ENCODE results near the gene NAPSA. TPM values are rescaled to one million over a fixed set of nuclear protein-coding genes. Genes with fewer than 3 reads are reported as not detected.

NAPSA gene
- total and polyA plus RNA-seq, 12 donors: 0.22 to 1.1 (median 0.41) TPM; not detected in 8

- intact Hi-C loops (cut with DNase I): no loop called here
- no peak overlapping the region for H3K27ac ChIP-seq
- ATAC-seq (no peak), DNase-seq (no peak)
- TF ChIP-seq CTCF (IDR thresholded peaks at IDR 0.05): no peak
- H3K9me3 ChIP-seq: no peaks in the 10 kb centered on the region
- H3K36me3 ChIP-seq: peaks cover 3 to 60% (median 44%) of the 10 kb centered on the region in 9 donors
- peaks cover 7 to 42% (median 20%) of the 10 kb centered on the region in 9 donors for H3K4me1 ChIP-seq
- no peaks in the 10 kb centered on the region for H3K27me3 ChIP-seq
- H3K4me3 ChIP-seq: no peak overlapping the region
- 94% methylated on average over 36 of the region's 36 CpGs for WGBS, 2 donors
These were observed 12.9 kb upstream of the NAPSA start for GRCh38 chr19:50378169-50378862.

- intact Hi-C loops (cut with DNase I): no loop called here
- ATAC-seq (no peak), DNase-seq (no peak)
- WGBS, 2 donors: 71 to 77% methylated on average over 7 to 9 of the region's 9 CpGs
- TF ChIP-seq CTCF (IDR thresholded peaks at IDR 0.05): no peak
- H3K9me3 ChIP-seq: no peaks in the 10 kb centered on the region
- no peaks in the 10 kb centered on the region for H3K27me3 ChIP-seq
- no peak overlapping the region for H3K4me3 ChIP-seq
- H3K27ac ChIP-seq: peak overlapping the region in 1 of 10 donors; percentile 97
- peaks cover 7 to 42% (median 19%) of the 10 kb centered on the region in 9 donors for H3K4me1 ChIP-seq
- peaks cover 3 to 53% (median 43%) of the 10 kb centered on the region in 9 donors for H3K36me3 ChIP-seq
These were observed 12.1 kb upstream of the NAPSA start for GRCh38 chr19:50377517-50377916.

- no peaks in the 10 kb centered on the region for H3K27me3 ChIP-seq
- 43 to 59% methylated on average over 7 of the region's 7 CpGs for WGBS, 2 donors
- intact Hi-C loops (cut with DNase I): no loop called here
- TF ChIP-seq CTCF (IDR thresholded peaks at IDR 0.05): no peak
- H3K4me3 ChIP-seq: peak overlapping the region in 8 of 10 donors; percentile 65 to 99 (median 88)
- H3K4me1 ChIP-seq: peaks cover 7 to 42% (median 19%) of the 10 kb centered on the region in 9 donors
- no peaks in the 10 kb centered on the region for H3K9me3 ChIP-seq
- ATAC-seq (peak in 6 of 8 donors; percentile 1 to 16 (median 6)), DNase-seq (no peak)
- H3K27ac ChIP-seq: peak overlapping the region in 4 of 10 donors; percentile 97 to 99 (median 98)
- peaks cover 3 to 49% (median 38%) of the 10 kb centered on the region in 9 donors for H3K36me3 ChIP-seq
These were observed 11.6 kb upstream of the NAPSA start for GRCh38 chr19:50377051-50377461.

- no peaks in the 10 kb centered on the region for H3K27me3 ChIP-seq
- WGBS, 2 donors: 2 to 3% methylated on average over 56 to 67 of the region's 67 CpGs
- intact Hi-C loops (cut with DNase I): no loop called here
These were observed 11.0 kb upstream of the NAPSA start, which contains the start of gene NR1H2 for GRCh38 chr19:50376166-50377050. Gene NR1H2 (plus strand): TSS chr19:50376457. CDS start chr19:50377606, 1,149 bp downstream.

More at GRCh38 chr19:50376166-50377050, 11.0 kb upstream of the NAPSA start, which contains the start of gene NR1H2:
- Histone ChIP-seq H3K4me3 (peak within 1 kb of the TSS; percentile 65 to 99 (median 90)), H3K27ac (peak within 1 kb of the TSS; percentile 96 to 100 (median 98)), H3K9me3 (no peaks in the 10 kb centered on the region), H3K4me1 (peaks cover 7 to 42% (median 19%) of the 10 kb centered on the region in 9 donors), H3K36me3 (peaks cover 3 to 42% (median 32%) of the 10 kb centered on the region in 9 donors)
- ATAC-seq (peak; percentile 92 to 98 (median 97)), DNase-seq (peak; percentile 93 to 96)
- no peak for TF ChIP-seq CTCF (IDR thresholded peaks at IDR 0.05)
